D721Med (cell line): Measurements from ENCODE around the gene EXOC7.

Experiments
- DNase-seq: peaks from one replicate; pipeline ENCODE4 v3.0.0; 2011; ENCODE audit warnings: low spot score; ENCODE audit not compliant: insufficient read length
- FAIRE-seq: peaks from 2 replicates; lab custom pipeline; 2011; peaks lifted over from hg19 to GRCh38; lab: Jason Lieb, UNC
- TF ChIP-seq, protein P1 (sequence below): IDR thresholded peaks from 2 replicates; pipeline ENCODE4 v1.5.1; 2012; ENCODE audit warnings: mild to moderate bottlenecking, control low read depth; ENCODE audit not compliant: insufficient read depth; ENCODE audit errors: missing control alignments

EXOC7 gene

DNA sequence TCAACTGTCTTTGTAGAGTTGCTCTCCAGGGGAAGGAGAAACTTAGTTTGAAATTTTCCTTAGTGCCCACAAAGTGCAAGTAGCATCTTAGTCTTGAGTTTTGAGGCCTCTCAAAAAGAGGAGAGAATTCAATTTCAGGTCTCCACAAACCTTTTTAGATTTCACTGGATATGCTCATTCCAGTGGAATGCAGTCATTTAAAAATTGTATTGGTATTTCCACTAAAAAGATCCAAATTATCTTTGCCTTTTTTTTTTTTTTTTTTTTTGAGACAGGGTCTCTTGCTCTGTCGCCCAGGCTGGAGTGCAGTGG is 44.4 kb upstream of the EXOC7 start:
- no peak for FAIRE-seq
- TF ChIP-seq, protein P1, sequence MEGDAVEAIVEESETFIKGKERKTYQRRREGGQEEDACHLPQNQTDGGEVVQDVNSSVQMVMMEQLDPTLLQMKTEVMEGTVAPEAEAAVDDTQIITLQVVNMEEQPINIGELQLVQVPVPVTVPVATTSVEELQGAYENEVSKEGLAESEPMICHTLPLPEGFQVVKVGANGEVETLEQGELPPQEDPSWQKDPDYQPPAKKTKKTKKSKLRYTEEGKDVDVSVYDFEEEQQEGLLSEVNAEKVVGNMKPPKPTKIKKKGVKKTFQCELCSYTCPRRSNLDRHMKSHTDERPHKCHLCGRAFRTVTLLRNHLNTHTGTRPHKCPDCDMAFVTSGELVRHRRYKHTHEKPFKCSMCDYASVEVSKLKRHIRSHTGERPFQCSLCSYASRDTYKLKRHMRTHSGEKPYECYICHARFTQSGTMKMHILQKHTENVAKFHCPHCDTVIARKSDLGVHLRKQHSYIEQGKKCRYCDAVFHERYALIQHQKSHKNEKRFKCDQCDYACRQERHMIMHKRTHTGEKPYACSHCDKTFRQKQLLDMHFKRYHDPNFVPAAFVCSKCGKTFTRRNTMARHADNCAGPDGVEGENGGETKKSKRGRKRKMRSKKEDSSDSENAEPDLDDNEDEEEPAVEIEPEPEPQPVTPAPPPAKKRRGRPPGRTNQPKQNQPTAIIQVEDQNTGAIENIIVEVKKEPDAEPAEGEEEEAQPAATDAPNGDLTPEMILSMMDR = no peak
- no peak for DNase-seq

- DNase-seq (no peak), FAIRE-seq (no peak)
- TF ChIP-seq, protein P1 = peak; percentile 57
Measured at GRCh38 chr17:76147211-76148014, 43.8 kb upstream of the EXOC7 start.

- FAIRE-seq = no peak
- TF ChIP-seq, protein P1 = no peak
- DNase-seq = no peak
Measured at GRCh38 chr17:76146053-76146851, 42.7 kb upstream of the EXOC7 start.

DNA sequence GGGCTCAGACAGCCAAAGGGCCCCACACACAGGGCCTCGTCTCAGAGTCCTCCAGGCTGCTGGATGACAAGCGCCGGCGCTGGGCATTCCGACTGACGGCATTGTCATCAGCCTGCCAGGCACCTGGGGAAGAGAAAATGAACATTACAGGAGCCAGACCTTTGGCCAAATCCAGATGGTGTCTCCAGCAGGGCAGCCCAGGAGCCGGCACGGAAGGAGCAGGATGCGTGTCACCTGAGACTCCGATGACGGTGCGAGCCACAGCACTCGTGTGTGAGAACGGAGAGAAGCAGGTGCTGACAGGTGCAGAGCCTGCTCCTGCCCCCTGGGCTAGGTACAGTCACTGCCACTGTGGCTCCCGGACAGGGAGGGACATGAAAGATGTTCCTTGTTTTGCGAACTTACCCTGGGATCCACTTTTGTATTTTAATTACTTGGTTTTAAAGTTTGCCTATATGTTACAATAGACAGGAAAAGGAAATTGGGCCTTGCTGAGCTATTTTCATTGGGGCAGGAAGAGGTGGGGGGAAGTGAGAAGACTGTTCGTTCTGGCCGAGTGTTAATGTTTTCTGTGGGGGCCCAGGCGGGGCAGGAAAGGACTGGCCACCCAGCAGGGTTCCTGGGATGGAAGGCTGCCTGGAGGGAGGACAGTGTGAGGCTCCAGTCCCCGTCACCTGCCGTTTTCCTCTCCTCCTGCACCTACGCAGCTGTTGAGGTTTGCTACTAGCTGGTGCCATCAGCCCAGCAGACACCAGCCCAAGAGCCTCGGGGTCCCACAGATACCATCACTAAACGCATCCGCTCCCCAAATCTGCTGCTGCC is 41.9 kb upstream of the EXOC7 start:
- TF ChIP-seq, protein P1 = no peak
- DNase-seq = no peak

DNA sequence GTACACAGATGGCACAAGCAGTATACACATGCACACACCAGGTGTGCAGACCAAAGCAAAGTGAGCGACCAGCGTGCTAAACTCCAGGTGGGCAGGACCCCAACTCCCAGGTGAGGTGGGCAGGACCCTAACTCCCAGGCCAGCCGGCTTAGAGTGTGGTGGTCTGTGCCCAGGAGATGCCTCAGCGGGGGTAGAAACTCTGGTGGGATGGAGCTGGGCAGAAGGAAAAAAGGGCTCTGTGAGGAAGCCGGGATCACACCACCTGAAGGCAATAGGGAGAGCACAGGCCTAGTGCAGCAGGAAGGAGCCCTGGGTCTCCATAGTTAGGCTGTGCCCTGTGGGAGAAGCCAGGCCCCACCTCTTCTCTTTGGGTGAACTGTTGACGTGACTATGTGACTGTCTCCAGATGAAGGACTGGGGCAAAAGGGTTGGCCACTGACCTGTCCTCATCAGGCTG is 39.0 kb upstream of the EXOC7 start:
- TF ChIP-seq, protein P1 = no peak
- DNase-seq (no peak), FAIRE-seq (no peak)

More for the DNA sequence above, 41.9 kb upstream of the EXOC7 start:
- no peak for FAIRE-seq

DNA sequence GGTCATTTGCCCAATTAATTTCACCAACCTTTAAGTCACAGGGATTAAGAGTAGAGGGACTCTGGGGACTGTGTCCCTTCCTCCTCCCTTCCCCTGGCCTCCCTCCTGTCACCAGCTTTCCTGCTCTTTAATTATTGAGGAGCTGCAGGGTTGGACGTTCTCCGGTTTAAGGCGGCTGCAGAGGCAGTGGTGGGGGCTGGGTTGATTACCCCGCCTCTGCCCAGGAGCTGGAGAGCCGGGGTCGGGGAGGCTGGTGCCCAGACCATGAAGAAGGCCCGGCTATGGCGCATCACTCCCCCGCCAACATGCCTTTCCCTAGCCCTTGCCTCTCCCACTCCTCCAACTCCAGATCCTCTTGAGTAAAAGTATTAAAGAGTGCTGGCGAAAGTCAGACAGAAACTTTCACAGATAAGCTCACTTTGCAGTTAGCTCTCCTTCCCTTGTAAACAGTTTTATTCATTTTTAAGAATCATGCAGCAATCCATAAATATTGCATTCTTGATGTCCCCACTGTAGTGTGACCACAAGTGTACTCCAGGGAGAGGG is 38.5 kb upstream of the EXOC7 start:
- DNase-seq = no peak
- TF ChIP-seq, protein P1 = no peak
- FAIRE-seq = no peak
